NCI-H1694 treated with DMSO at 0.1 percent for 48 hours (cell line): ENCODE measurements around the gene NPAS4.
"Not testable (repeated sequence)": the region's sequence is repeated elsewhere in the genome, so short reads cannot be mapped to it uniquely, and the experiment has no call there.

ENCODE experiments used
- DNase-seq: peaks from one replicate; lab custom pipeline; 2025; lab: John Stamatoyannopoulos, UW

NPAS4 gene

GRCh38 chr11:66457826-66458225 is 37.0 kb downstream of the NPAS4 start:
- DNase-seq: no peak

- no peak for DNase-seq
Measured at GRCh38 chr11:66459138-66459778, 38.4 kb downstream of the NPAS4 start.

- DNase-seq: no peak
Measured at GRCh38 chr11:66462010-66462409, 41.2 kb downstream of the NPAS4 start.

- no peak for DNase-seq
Measured at GRCh38 chr11:66462911-66463310, 42.1 kb downstream of the NPAS4 start.

GRCh38 chr11:66464116-66464515 is 43.3 kb downstream of the NPAS4 start:
- DNase-seq: not testable (repeated sequence)

GRCh38 chr11:66464916-66465315 is 44.1 kb downstream of the NPAS4 start:
- no peak for DNase-seq

- no peak for DNase-seq
Measured at GRCh38 chr11:66465373-66466224, 44.8 kb downstream of the NPAS4 start.

- peak; percentile 64 for DNase-seq
Measured at GRCh38 chr11:66466225-66467033, 45.6 kb downstream of the NPAS4 start, which contains the start of gene PELI3. Gene PELI3 (plus strand): TSS chr11:66466905. CDS start chr11:66468129, 1,224 bp downstream.

GRCh38 chr11:66467034-66467659 is 46.3 kb downstream of the NPAS4 start:
- no peak for DNase-seq

- DNase-seq: no peak
Measured at GRCh38 chr11:66467756-66468155, 46.9 kb downstream of the NPAS4 start.

- no peak for DNase-seq
Measured at GRCh38 chr11:66468691-66469090, 47.9 kb downstream of the NPAS4 start.

GRCh38 chr11:66469441-66469840 is 48.6 kb downstream of the NPAS4 start:
- DNase-seq: no peak

- DNase-seq: no peak
Measured at GRCh38 chr11:66470015-66470414, 49.2 kb downstream of the NPAS4 start.

- DNase-seq: no peak
Measured at GRCh38 chr11:66471142-66471541, 50.3 kb downstream of the NPAS4 start.

- DNase-seq: no peak
Measured at GRCh38 chr11:66472054-66472453, 51.2 kb downstream of the NPAS4 start.

- DNase-seq: no peak
Measured at GRCh38 chr11:66473167-66473566, 52.3 kb downstream of the NPAS4 start.

GRCh38 chr11:66473608-66474515 is 53.0 kb downstream of the NPAS4 start:
- DNase-seq: no peak

GRCh38 chr11:66475349-66476172 is 54.7 kb downstream of the NPAS4 start:
- no peak for DNase-seq
